Stimulated activated CD4-positive, alpha-beta T cell treated with anti-CD3 and anti-CD28 coated beads, Interleukin-15, amount 100 ng/mL, for 1 hour (primary cell): ENCODE measurements around the gene CCDC170.

Experiments
- DNase-seq, 2 donors: peaks; one replicate each; pipeline ENCODE4 v3.0.0-alpha.2; 2020; ENCODE audit warnings: low read depth in 1 of 2, low spot score in 1 of 2

The CCDC170 gene

DNA sequence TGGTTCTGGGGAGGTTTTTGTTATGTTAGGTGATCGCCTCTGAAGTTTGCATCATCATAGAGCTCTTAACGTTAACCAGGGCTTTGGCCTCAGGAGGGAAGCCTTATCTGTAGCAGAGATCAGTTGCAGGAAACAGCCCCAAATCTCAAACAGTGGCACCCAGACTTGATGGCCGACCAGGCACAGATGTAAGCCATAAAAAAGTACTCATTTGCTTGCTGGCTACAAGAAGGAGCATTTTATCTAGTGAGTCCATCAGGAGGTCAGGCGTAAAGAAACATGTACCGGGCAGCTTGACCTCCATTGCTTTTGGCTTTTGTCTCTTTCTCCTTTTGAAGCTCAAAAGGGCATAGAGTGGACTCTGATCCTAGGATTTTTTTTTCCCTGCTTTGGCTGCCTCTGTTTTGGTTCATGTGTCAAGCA, 122.3 kb downstream of the CCDC170 start:
- DNase-seq = no peak

DNA sequence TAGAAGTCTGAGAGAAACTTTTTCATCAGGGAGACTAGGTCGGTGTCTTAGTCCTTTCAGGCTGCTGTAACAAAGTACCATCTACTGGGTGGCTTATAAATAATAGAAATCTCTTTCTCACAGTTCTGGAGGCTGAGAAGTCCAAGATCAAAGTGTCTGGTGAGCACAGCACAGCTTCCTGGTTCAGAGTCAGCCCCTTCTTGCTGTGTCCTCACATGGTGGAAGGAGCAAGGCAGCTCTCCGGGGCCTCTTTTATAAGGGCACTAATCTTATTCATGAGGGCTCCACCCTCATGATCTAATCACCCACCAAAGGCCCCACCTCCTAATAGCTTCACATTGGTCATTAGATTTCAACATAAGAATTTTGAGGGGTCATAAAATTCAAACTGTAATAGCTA, 122.8 kb downstream of the CCDC170 start:
- DNase-seq = no peak

DNA sequence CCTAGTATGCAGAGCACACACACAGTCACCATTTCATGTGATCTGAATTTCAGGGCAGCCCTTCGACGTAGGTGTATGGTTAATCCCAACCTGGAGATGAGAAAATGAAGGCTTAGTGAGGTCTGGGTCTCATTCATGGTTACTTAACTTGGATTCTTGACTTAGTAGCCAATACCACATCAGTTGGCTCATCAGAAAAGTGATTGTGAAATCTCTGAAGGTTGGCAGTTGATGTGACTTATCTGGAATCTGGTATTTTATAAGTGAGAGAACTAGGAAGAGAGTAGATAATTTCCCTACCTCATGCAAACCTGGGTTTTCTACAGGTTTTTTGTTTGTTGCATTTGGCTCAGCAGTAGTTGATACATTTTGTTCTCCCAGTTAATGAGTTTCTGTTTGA, 123.7 kb downstream of the CCDC170 start:
- no peak for DNase-seq

DNA sequence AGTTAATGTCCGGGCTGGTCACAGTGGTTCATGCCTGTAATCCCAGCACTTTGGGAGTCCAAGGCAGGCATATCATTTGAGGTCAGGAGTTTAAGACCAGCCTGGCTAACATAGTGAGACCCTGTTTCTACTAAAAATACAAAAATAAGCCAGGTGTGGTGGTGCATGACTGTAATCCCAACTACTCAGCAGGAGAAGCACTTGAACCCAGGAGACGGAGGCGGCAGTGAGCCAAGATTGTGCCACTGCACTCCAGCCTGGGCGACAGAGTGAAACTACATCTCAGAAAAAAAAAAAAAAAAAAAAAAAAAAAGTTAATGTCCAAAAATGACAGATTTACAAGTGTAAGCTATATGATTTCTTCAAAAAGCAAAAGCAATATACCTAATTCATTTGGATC, 124.9 kb downstream of the CCDC170 start:
- no peak for DNase-seq

DNA sequence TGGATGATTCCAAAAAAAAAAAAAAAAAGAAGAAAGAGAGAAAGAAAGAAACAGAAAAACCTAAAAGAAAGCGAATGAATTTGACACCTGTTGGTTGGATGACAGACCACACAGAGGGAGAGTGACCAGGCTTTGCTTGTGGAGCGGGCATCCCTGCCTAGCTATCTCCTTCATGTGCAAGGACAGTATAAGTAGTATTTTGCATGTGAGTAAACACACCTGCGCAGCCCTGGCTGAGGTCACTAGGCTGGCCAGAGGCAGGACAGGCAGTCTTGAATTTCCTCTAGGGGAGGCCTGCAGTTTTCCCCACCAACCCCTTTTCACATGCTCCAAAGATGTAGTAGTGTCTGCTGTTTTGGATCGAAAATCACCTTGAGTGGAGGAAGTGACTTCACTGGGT, 126.4 kb downstream of the CCDC170 start:
- no peak for DNase-seq

DNA sequence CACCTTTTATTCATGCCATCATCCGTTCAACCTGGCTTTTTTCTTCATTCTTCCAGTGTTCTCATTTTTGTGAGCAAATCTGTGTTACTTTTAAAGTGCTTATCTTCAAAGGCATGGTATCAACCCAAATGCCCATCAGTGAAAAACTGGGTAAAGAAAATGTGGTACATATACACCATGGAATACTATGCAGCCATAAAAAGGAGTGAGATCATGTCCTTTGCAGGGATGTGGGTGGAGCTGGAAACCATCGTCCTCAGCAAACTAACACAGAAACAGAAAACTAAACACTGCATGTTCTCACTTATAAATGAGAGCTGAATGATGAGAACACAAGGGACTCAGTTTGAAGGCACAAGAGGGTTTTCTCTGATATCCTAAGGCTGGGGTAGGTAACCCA, 130.3 kb downstream of the CCDC170 start:
- no peak for DNase-seq

DNA sequence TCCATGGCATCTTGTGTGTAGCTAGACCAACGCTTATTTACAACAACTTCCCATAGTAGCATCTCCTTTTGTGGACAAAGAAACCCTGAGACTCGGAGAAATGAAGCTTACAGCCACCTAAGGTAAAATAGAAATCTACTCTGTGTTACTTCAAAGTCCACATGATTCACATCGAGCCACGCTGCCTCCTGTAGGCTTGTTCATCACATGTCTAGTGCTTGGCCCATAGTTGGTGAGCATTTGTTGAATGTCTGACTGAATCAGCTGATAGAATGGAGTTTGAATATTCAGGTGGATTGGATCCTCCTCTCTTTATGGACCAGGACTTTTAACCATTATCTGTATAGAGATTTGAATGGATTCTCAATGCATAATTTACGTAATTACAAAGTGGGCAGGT, 130.7 kb downstream of the CCDC170 start:
- no peak for DNase-seq

DNA sequence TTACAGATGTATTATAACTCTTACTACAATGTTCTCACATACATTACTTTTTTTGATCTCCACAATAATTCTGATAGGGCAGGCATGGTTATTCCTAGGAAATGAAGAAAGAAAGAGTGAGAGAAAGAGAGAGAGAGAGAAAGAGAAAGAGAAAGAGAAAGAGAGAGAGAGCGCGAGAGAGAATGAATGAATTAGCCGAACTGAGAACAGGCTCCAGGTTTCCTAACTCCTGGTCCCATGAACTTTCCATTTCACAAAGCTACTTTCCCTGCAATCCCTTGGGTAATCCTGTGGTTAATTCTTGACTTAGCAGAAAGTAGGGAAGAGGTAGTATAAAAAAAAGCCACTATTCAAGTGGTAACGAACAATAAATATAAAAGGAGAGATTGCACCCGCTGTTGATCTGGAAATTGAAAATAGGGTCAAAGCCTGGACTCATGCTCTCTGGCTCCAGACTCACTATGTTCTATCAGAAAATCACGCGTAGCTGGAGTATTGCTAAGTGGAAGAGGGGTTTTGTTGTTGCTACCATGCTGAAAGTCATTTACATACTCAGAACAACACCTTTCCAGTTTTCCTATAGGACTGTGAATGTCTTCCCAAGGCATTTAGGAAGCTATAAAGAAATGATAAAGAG, 131.2 kb downstream of the CCDC170 start:
- DNase-seq = no peak

DNA sequence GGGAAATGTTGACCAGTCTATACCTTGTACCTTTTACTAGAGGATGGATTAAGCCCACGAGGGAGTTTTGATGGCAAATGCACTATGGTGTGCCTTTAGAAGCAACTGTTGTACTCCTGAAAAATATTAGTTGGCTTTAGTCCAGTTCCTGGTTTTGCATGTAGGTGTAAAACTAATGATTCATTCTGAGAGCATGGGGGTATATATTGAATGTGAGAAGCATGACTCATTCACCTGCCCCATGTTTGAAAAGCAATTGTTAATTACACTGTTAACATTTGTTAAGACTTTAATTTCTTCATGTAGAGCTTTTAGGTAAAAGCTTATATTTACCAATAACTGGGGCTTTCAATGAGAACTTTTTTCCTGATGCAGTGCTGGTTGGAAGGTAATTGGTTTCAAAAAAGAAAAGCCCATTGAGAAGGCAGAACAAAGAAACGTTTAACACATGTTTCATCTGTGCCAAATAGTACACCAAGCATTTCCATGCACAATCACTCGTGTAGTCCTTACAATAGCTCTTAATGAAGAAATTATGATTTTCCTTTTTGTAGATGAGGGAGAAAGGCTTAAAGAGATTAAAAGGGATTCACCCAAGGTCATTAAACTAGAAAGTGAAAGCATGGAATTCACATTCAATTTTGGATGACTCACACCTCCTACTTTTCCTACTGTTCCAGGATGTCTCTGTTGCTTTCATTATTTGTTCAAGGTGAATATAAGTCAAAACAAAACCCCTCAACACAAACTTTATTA, 134.1 kb downstream of the CCDC170 start:
- no peak for DNase-seq

DNA sequence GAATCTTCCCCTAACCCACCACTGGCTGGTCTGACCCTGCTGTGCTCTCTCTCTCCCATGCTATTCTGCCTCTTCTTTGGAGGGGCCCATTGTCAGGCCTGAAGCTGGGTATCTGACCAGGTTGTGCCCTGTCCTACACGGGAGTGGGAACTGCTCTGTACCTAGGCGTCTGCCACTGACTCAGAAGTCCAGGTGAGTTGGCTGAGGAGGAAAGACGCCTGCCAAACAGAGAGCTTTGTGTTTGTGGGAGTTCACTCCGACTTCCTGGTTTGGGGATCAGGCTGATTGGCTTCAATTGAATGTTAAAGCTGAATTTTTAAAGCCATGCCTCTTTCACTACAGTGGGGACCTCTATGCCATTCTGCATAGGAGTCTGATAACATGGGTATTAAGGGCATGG, 136.0 kb downstream of the CCDC170 start:
- DNase-seq = no peak

DNA sequence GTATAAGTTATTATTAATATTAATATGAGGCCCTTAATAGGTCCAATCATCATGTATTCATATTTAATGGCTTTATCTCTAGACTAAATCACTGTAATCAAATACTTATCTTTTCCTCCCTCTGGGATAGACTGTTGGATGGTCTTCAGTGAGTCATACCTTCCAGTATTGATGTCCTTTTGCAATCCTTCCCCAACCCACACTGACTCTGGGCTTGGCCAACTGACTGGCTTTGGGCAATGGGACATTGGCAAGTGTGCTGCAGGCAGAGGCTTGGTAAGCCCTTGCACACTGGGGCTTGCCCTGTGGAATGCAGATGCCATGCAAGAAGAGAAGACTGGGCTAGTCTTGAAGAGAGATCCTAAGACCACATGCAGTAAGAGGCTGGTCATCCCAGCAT, 136.6 kb downstream of the CCDC170 start:
- no peak for DNase-seq

DNA sequence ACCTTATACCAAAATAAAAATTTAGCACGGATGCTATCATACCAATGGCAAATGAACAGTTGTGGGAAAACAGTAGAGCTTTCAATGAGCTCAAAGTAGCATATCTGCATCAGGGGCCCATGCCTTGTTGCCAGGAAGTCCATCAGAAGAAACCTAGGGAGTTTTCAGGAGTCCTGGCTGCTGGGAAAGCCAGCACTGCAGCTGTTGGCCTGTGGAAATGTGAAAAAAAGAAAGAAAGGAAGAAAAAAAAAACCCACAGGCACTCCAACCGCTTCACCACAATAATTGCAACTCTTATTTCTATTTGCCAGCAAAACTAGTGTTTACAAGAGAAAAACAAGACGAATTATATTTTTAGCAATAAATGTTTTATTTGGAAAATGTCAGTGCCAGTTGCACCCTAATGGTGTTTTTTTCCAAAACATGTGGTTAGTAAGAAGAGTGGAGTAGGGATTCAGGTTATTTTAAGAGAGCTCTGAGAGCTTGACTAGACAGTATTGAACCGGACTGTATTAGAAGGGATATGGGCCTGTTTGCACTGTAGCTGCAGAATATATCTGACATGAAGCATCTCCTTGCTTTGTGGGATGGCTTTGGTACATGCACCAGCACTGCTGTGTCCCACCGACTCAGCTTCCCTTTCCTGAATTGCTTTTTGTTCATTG, 137.3 kb downstream of the CCDC170 start:
- DNase-seq = no peak

DNA sequence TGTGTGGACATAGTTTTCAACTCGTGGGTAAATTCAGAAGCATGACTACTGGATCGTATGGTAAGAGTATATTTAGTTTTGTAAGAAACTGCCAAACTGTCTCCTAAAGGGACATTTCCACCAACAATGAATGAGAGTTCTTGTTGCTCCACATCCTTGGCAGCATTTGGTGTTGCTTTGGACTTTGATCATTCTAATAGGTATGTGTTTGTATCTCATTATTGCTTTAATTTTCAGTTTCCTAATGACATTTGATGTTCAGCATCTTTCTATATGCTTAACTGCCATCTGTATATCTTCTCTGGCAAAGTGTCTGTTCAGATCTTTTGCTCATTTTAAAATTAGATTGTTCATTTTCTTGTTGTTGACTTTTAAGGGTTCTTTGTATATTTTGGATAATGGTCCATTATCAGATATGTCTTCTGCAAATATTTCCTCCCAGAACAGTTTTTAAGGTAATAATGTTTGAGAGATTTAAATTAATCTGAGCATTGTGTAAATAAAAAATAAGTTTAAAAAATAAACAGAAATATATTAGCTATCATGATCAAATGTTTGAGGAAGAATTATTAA, 138.7 kb downstream of the CCDC170 start:
- DNase-seq = no peak

DNA sequence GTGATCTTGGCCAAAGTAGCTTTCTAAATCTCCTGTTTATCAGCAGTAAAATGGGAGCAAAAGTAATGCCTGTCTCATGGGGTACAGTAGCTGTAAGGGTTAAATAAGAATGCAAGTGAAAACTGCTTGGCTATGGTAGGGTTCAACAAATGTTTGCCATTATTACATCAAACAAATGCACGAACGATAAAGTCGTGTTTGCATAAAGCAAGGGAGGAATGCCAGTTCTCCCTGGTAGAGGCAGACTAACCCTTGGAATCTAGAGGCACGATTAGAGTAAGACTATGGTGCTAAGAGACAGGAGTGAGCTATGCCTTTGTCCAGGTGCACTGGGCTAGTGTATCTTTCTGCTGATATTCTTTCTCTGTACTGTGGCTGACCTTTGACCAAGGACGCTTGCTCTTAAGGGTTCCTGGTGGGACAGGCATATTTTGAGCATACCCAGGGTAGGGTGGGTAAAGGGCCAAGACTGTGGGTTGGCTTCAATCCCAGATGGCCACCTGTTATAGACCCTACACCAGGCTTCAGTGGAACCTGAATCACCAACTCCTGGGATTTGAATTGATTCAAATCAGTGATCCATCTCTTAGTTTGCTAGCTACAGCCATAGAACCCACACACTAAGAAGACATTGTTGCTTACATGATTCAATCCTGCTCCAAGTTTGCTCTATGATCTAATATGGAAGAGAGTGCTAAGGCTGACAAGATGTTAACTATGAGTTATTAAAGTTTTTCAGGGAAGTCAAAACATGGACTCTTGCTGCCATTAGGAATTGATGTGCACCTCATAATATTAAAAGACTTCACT, 139.9 kb downstream of the CCDC170 start:
- no peak for DNase-seq

DNA sequence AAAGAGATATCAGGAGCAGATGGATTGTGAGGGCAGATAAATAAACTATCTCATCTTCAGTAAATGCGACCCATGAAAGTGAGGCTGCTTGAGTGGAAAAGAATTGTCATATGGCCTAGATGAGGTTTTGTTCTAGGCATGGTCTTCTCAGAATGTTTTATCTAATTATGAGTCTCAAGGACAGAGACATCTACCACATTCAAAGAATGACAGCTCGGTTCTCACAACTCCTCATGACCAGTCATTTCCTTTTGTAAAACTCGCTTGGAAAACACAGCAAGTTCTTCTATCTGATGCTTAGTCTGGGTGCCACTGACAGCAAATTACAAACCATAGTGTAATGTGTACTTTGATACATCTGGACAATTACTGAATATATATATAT, 140.5 kb downstream of the CCDC170 start:
- DNase-seq = no peak

DNA sequence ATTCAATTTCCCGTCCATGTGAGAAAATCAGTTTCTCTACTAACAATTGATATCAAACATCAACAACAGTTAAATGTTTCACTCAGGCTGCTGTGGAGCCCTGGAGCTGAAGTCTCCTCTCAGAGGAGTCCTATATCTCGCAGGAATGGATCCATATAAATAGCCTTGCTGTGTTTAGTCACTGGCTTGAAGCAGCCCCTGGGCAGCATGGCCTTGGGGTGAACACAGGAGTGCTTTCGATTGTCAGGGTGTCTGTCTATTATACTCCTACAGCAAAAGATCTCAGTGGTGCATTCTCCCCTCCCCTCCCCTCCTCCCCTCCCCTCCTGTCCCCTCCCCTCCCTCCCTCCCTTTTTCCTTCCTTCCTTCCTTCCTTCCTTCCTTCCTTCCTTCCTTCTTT, 141.9 kb downstream of the CCDC170 start:
- DNase-seq = no peak

DNA sequence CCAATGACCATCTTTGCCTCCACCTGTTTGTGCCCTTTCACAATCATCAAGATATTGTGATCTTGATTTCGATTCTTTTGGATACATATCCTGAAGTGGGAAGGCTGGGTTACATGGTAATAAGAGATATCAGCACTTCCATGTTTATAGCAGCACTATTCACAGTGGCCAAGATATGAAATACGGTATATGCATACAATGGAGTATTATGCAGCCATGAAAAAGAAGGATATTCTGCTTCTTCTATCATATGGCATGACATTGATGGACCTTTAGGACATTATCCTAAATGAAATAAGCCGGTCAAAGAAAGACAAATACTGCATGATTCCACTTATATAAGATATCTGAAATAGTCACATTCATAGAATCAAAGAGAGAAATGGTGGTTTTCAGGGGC, 144.0 kb downstream of the CCDC170 start:
- no peak for DNase-seq

DNA sequence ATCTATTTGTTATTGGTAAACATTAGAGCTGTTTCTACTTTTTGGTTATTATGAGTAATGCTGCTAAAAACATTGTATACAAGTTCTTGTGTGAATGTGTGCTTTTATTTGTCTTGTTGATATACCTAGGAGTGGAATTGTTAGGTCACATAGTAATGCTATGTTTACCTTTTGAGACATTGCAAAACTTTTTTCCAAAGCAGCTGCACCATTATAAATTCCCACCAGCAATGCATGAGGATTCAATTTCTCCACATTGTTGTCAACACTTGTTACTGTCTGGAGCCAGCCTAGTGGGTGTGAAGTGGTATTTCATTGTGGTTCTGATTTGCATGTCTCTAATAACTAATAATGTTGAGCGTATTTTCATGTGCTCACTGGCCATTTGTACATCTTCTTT, 145.9 kb downstream of the CCDC170 start:
- DNase-seq = no peak

DNA sequence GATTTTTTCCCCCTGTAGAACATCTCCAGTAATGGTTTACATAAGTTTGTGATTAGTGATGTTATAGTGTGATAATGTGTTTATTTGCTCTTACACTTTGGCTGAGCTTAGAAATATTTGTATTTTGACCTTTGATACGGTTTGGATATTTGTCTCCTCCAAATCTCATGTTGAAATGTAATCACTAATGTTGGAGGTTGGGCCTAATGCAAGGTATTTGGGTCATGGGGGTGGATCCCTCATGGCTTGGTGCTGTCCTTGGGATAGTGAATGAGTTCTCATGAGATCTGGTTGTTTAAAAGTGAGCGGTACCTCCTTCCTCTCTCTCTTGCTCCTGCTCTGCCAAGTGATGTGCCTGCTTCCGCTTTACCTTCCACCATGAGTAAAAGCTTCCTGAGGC, 147.2 kb downstream of the CCDC170 start:
- DNase-seq = no peak

DNA sequence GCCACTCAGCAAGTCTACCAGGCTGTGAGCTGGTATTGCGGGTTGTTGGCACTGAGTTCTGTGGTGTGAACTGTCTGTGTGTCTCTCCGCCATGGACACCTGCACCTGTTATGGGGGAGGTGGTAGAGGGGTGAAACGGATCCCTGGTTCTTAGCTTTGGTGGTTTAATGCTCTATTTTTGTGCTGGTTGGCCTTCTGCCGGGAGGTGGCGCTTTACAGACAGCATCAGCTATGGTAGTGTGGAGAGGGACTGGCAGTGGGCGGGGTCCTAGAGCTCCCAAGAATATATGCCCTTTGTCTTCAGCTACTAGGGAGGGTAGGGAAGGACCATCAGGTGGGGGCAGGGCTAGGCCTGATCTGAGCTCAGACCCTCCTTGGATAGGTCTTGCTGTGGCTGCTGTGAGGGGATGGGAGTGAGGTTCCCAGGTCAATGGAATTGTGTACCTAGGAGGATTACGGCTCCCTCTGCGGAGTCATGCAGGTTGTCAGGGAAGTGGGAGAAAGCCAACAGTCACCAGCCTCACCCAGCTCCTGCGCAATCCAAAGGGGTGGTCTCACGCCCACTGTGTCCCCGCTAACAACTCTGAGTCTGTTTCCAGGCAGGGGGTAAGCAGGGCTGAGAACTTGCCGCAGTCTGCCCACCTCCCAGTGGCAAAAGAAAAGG, 154.3 kb downstream of the CCDC170 start:
- no peak for DNase-seq

DNA sequence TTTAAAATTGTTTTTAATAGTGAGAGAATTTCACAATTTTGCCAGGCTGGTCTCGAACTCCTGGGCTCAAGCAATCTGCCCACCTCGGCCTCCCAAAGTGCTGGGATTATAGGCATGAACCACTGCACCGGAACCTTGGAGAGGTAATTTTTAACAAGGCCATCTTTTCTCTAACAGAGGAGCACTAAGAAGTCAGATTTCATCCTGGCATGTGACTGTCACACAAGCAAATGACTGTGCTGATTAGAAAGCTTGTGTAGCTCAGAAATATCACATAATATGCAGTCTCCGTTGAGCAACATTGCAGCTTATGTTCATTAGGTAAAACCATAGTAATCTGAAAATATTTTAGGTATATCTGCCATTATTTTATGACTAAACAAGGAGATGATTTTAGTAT, 156.0 kb downstream of the CCDC170 start:
- no peak for DNase-seq
